ENCODE measurements around the gene SPOPL. TPM values are rescaled to one million over a fixed set of nuclear protein-coding genes. Genes with fewer than 3 reads are reported as not detected.

The SPOPL gene
- total RNA-seq, 1 donor, result 21.6 TPM

GRCh38 chr2:138564586-138565229, 63.1 kb downstream of the SPOPL start:
- DNase-seq (ENCODE audit: low read depth), result no peak
- no peak overlapping the region for H3K4me3 ChIP-seq (ENCODE audit: low read depth, low read length)
- no peak for TF ChIP-seq CTCF (IDR thresholded peaks at IDR 0.05; ENCODE audit: insufficient read depth, low read depth, low read length)

- no peak for DNase-seq (ENCODE audit: low read depth)
- TF ChIP-seq CTCF (IDR thresholded peaks at IDR 0.05; ENCODE audit: insufficient read depth, low read depth, low read length), result no peak
- no peak overlapping the region for H3K4me3 ChIP-seq (ENCODE audit: low read depth, low read length)
Measured at GRCh38 chr2:138565230-138565598, 63.6 kb downstream of the SPOPL start.

- TF ChIP-seq CTCF (IDR thresholded peaks at IDR 0.05; ENCODE audit: insufficient read depth, low read depth, low read length), result no peak
- H3K4me3 ChIP-seq (ENCODE audit: low read depth, low read length), result no peak overlapping the region
- no peak for DNase-seq (ENCODE audit: low read depth)
Measured at GRCh38 chr2:138572318-138572717, 70.7 kb downstream of the SPOPL start.

GRCh38 chr2:138577066-138577465, 75.5 kb downstream of the SPOPL start:
- no peak for TF ChIP-seq CTCF (IDR thresholded peaks at IDR 0.05; ENCODE audit: insufficient read depth, low read depth, low read length)
- no peak for DNase-seq (ENCODE audit: low read depth)
- H3K4me3 ChIP-seq (ENCODE audit: low read depth, low read length), result no peak overlapping the region

GRCh38 chr2:138579556-138579955, 78.0 kb downstream of the SPOPL start:
- no peak for TF ChIP-seq CTCF (IDR thresholded peaks at IDR 0.05; ENCODE audit: insufficient read depth, low read depth, low read length)
- no peak overlapping the region for H3K4me3 ChIP-seq (ENCODE audit: low read depth, low read length)
- DNase-seq (ENCODE audit: low read depth), result no peak

GRCh38 chr2:138581909-138582308, 80.3 kb downstream of the SPOPL start:
- no peak overlapping the region for H3K4me3 ChIP-seq (ENCODE audit: low read depth, low read length)
- TF ChIP-seq CTCF (IDR thresholded peaks at IDR 0.05; ENCODE audit: insufficient read depth, low read depth, low read length), result no peak
- DNase-seq (ENCODE audit: low read depth), result no peak

- no peak overlapping the region for H3K4me3 ChIP-seq (ENCODE audit: low read depth, low read length)
- no peak for DNase-seq (ENCODE audit: low read depth)
- TF ChIP-seq CTCF (IDR thresholded peaks at IDR 0.05; ENCODE audit: insufficient read depth, low read depth, low read length), result no peak
Measured at GRCh38 chr2:138589663-138590062, 88.1 kb downstream of the SPOPL start.

All from fibroblast of villous mesenchyme (primary cell).